Duodenal mucosa (tissue), 2 donors: ENCODE data around the gene OR51B6.
"Not testable (repeated sequence)": the region's sequence is repeated elsewhere in the genome, so short reads cannot be mapped to it uniquely, and the experiment has no call there.

ENCODE experiments used
- H3K27ac ChIP-seq: one replicate; pipeline ENCODE4 v1.7.0; 2013; ENCODE audit warnings: low read depth, low read length
- H3K27me3 ChIP-seq, 2 donors: one replicate each; pipeline ENCODE4 v1.7.0; 2013; ENCODE audit warnings: low read length in 2 of 2, control low read depth in 1 of 2; ENCODE audit not compliant: insufficient read depth in 2 of 2, control insufficient read depth in 1 of 2
- H3K36me3 ChIP-seq, 2 donors: one replicate each; pipeline ENCODE4 v1.7.0; 2013; ENCODE audit warnings: low read length in 2 of 2, control low read depth in 1 of 2; ENCODE audit not compliant: insufficient read depth in 2 of 2, control insufficient read depth in 1 of 2
- H3K4me1 ChIP-seq, 2 donors: one replicate each; pipeline ENCODE4 v1.7.0; 2013; ENCODE audit warnings: low read length in 2 of 2, control low read depth in 1 of 2; ENCODE audit not compliant: insufficient read depth in 2 of 2, control insufficient read depth in 1 of 2
- H3K4me3 ChIP-seq, 2 donors: one replicate each; pipeline ENCODE4 v1.7.0; 2013; ENCODE audit warnings: low read length in 2 of 2, low read depth in 1 of 2
- H3K9ac ChIP-seq, 2 donors: one replicate each; pipeline ENCODE4 v1.7.0; 2013; ENCODE audit warnings: low read length in 2 of 2, low read depth in 1 of 2
- H3K9me3 ChIP-seq, 2 donors: one replicate each; pipeline ENCODE4 v1.7.0; 2013; ENCODE audit warnings: low read length in 2 of 2, control low read depth in 1 of 2; ENCODE audit not compliant: control insufficient read depth in 1 of 2

Gene OR51B6

DNA sequence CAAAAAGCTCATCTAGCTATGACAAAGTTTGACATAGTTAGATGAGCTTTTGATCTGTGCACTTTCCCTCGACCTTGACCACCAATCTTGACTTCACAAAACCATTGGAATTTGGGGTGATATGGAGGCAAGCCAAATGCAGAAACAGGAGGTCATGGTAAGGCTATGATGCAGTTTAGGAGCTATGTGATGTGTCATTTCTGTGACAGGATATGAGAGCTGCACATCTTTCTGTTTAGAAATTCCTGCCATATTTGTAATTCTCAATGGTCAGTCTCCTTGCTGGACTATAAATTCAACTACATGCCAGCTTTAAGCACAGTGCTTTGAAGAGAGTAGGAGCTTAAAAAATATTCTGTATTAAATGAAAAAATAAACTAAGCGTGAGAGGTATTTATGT is 12.9 kb downstream of the OR51B6 start:
- no peaks in the 10 kb centered on the region for H3K4me1 ChIP-seq
- H3K27me3 ChIP-seq, result no peaks in the 10 kb centered on the region
- H3K9ac ChIP-seq, result no peak overlapping the region
- no peaks in the 10 kb centered on the region for H3K9me3 ChIP-seq
- no peak overlapping the region for H3K4me3 ChIP-seq
- H3K36me3 ChIP-seq, result no peaks in the 10 kb centered on the region
- no peak overlapping the region for H3K27ac ChIP-seq

DNA sequence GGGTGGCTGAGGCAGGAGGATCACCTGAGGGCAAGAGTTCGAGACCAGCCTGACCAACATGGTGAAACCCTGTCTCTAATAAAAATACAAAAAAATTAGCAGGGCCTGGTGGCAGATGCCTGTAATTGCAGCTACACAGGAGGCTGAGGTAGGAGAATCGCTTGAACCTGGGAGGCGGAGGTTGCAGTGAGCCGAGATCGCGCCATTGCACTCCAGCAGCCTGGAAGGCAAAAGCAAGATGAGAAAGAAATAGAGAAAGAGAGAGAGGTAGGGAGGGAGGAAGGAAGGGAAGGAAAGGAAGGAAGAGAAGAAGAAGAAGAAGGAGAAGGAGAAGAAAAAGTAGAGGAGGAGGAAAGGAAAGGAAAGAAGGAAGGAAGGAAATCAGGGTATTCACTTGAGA is 15.1 kb downstream of the OR51B6 start:
- not testable (repeated sequence) for H3K9ac ChIP-seq, H3K27me3 ChIP-seq, H3K9me3 ChIP-seq, H3K36me3 ChIP-seq, H3K4me1 ChIP-seq, H3K4me3 ChIP-seq, H3K27ac ChIP-seq

DNA sequence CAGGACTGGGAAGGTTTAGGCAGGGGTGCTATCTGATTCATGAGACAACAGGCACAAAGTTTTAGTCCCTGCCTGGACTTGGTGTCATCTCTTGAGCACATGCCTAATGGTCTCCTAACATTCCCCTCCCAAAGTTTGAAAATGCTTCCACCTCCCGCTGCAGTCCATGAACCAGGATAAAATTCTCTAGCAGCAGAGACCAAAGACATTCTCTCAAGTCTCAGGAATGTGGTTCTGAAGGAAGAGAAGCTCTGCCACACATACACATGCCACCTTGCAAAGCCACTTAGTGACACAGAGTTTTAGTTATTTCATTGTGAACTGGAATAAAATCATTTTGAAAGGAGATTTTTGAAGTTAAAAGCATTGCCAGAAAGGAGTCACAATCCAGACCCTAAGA is 15.5 kb downstream of the OR51B6 start:
- Histone ChIP-seq H3K4me3 (no peak overlapping the region), H3K4me1 (no peaks in the 10 kb centered on the region), H3K27me3 (no peaks in the 10 kb centered on the region), H3K36me3 (no peaks in the 10 kb centered on the region), H3K9me3 (no peaks in the 10 kb centered on the region), H3K27ac (no peak overlapping the region), H3K9ac (no peak overlapping the region)

GRCh38 chr11:5367448-5368074 is 16.3 kb downstream of the OR51B6 start:
- H3K4me3 ChIP-seq, result no peak overlapping the region
- no peaks in the 10 kb centered on the region for H3K36me3 ChIP-seq
- no peaks in the 10 kb centered on the region for H3K27me3 ChIP-seq
- no peaks in the 10 kb centered on the region for H3K4me1 ChIP-seq
- H3K27ac ChIP-seq, result no peak overlapping the region
- no peak overlapping the region for H3K9ac ChIP-seq
- no peaks in the 10 kb centered on the region for H3K9me3 ChIP-seq

DNA sequence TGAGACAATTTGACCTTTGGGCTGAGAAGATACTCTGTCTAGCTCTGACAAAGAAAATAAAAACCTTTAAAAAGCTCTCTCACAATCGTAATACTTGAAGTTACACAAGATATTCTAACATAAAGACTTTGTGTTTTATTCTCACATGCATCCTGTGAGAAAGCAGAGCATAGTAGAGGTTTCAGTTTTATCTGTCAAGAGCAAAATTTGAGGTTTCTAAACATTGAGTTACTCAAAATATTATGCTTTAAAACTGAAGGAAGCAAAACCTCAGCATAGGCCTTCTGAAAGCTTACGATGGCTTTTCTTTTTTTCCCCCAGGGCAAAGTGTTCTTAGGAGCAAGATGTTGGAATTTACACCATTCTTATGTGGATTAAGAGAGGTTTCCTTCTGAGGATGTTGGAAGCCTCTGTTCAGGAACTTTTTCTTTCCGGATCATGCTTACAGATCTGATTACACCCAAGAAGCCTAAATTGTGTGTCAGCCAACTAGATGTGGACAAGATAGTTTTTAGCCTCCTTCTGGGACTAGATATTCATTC is 17.3 kb downstream of the OR51B6 start:
- Histone ChIP-seq H3K36me3 (no peaks in the 10 kb centered on the region), H3K9ac (no peak overlapping the region), H3K9me3 (no peaks in the 10 kb centered on the region), H3K27me3 (no peaks in the 10 kb centered on the region), H3K4me3 (no peak overlapping the region), H3K27ac (no peak overlapping the region), H3K4me1 (no peaks in the 10 kb centered on the region)

GRCh38 chr11:5369789-5370188 is 18.5 kb downstream of the OR51B6 start:
- no peak overlapping the region for H3K27ac ChIP-seq
- no peak overlapping the region for H3K4me3 ChIP-seq
- H3K9ac ChIP-seq, result no peak overlapping the region
- H3K9me3 ChIP-seq, result no peaks in the 10 kb centered on the region
- H3K27me3 ChIP-seq, result no peaks in the 10 kb centered on the region
- H3K36me3 ChIP-seq, result no peaks in the 10 kb centered on the region
- H3K4me1 ChIP-seq, result no peaks in the 10 kb centered on the region

- Histone ChIP-seq H3K9me3 (no peaks in the 10 kb centered on the region), H3K4me1 (no peaks in the 10 kb centered on the region), H3K36me3 (no peaks in the 10 kb centered on the region), H3K27ac (no peak overlapping the region), H3K4me3 (no peak overlapping the region), H3K27me3 (no peaks in the 10 kb centered on the region), H3K9ac (no peak overlapping the region)
Observed at GRCh38 chr11:5380740-5381342, 29.5 kb downstream of the OR51B6 start.

- H3K27ac ChIP-seq, result no peak within 1 kb of the TSS
- no peaks in the 10 kb centered on the region for H3K27me3 ChIP-seq
- H3K9me3 ChIP-seq, result no peaks in the 10 kb centered on the region
- H3K4me3 ChIP-seq, result no peak within 1 kb of the TSS
- H3K36me3 ChIP-seq, result no peaks in the 10 kb centered on the region
- H3K4me1 ChIP-seq, result no peaks in the 10 kb centered on the region
- H3K9ac ChIP-seq, result no peak within 1 kb of the TSS
Observed at GRCh38 chr11:5383576-5383975, 32.3 kb downstream of the OR51B6 start, which contains the start of gene OR51M1. OR51M1 (plus strand) TSS chr11:5383812; CDS start chr11:5389399, 5,587 bp downstream.

- Histone ChIP-seq H3K4me1 (no peaks in the 10 kb centered on the region), H3K9me3 (no peaks in the 10 kb centered on the region), H3K36me3 (no peaks in the 10 kb centered on the region), H3K9ac (no peak overlapping the region), H3K4me3 (no peak overlapping the region), H3K27ac (no peak overlapping the region), H3K27me3 (no peaks in the 10 kb centered on the region)
Observed at GRCh38 chr11:5384335-5384734, 33.0 kb downstream of the OR51B6 start.

DNA sequence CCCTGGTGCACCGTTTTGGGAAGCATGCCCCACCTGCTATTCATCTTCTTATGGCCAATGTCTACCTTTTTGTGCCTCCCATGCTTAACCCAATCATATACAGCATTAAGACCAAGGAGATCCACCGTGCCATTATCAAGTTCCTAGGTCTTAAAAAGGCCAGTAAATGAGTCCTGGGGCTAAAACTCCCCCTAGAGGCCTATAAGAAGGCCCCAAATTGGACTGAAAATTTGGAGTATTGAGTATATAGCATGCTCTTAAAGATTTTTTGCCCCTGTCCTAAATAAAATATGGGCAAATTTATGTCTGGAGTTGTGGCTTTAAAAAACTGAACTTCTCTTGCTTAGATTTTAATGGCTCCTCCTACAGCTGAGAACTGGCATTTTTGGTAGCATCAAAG is 38.9 kb downstream of the OR51B6 start:
- H3K4me1 ChIP-seq, result no peaks in the 10 kb centered on the region
- no peaks in the 10 kb centered on the region for H3K9me3 ChIP-seq
- no peaks in the 10 kb centered on the region for H3K36me3 ChIP-seq
- H3K9ac ChIP-seq, result no peak overlapping the region
- H3K4me3 ChIP-seq, result no peak overlapping the region
- no peak overlapping the region for H3K27ac ChIP-seq
- no peaks in the 10 kb centered on the region for H3K27me3 ChIP-seq
